SH-SY5Y (cell line): ENCODE data around the gene KIF11.

ENCODE experiments used
- GATA2 ChIP-seq: IDR thresholded peaks from 2 replicates; pipeline ENCODE4 v1.6.1; 2011; ENCODE audit warnings: mild to moderate bottlenecking, low read depth, low read length
- GATA3 ChIP-seq: IDR thresholded peaks from 2 replicates; pipeline ENCODE4 v1.6.1; 2011; ENCODE audit warnings: low read depth, mild to moderate bottlenecking, low read length, moderate library complexity

DNA sequence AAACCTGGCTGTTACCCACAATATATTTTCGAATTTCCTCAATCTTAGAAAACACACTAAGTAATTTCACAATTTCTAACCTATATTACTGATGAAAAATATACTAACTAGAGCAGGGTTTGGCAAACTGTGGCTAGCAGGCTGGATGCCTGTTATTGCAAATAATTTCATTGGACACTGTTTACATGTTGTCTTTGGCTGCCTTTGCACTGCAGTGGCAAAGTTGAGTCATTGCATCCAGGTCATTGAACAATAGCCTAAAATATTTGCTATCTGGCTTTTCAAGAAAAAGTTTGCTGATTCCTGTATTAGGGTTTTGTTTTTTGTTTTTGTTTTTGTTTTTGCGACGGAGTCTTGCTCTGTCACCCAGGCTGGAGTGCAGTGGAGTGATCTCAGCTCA lies 47.2 kb downstream of the KIF11 start:
- TF ChIP-seq GATA2, result no peak
- TF ChIP-seq GATA3, result no peak
